Right lung (tissue), 5 donors: ENCODE results near the gene ZNF747. TPM values are rescaled to one million over a fixed set of nuclear protein-coding genes. Genes with fewer than 3 reads are reported as not detected.

Experiments
- DNase-seq, 2 donors: peaks; one replicate each; pipeline ENCODE4 v3.0.0-alpha.2; 2013
- polyA plus RNA-seq, 5 donors: library from polyadenylated mRNA; unstranded; fragments of 120-200 nt; gene quantifications; one replicate each; pipeline versions ENCODE4 v1.2.1 to v1.2.3, GENCODE V29; 2013; ENCODE audit warnings: inconsistent platforms in 1 of 5, low replicate concordance in 1 of 5; ENCODE audit not compliant: insufficient read length in 5 of 5, insufficient read depth in 1 of 5

Gene ZNF747
- polyA plus RNA-seq, 5 donors = 7.3 to 10.1 (median 8.8) TPM

- DNase-seq = no peak
Measured at GRCh38 chr16:30519120-30520049, 15.3 kb downstream of the ZNF747 start.

GRCh38 chr16:30518552-30518951, 16.1 kb downstream of the ZNF747 start:
- DNase-seq = no peak

- no peak for DNase-seq
Measured at GRCh38 chr16:30515275-30515674, 19.4 kb downstream of the ZNF747 start.

- DNase-seq = no peak
Measured at GRCh38 chr16:30511509-30511908, 23.1 kb downstream of the ZNF747 start.

- no peak for DNase-seq
Measured at GRCh38 chr16:30510376-30510938, 24.2 kb downstream of the ZNF747 start.

GRCh38 chr16:30509081-30509765, 25.4 kb downstream of the ZNF747 start:
- no peak for DNase-seq

- DNase-seq = no peak
Measured at GRCh38 chr16:30503403-30504296, 31.0 kb downstream of the ZNF747 start.

GRCh38 chr16:30499284-30499683, 35.4 kb downstream of the ZNF747 start:
- no peak for DNase-seq

- DNase-seq = no peak
Measured at GRCh38 chr16:30494709-30495108, 39.9 kb downstream of the ZNF747 start.

GRCh38 chr16:30493941-30494488, 40.6 kb downstream of the ZNF747 start:
- no peak for DNase-seq

GRCh38 chr16:30491744-30492308, 42.8 kb downstream of the ZNF747 start:
- DNase-seq = peak; percentile 15 to 17

GRCh38 chr16:30491229-30491628, 43.4 kb downstream of the ZNF747 start:
- DNase-seq = no peak

- DNase-seq = no peak
Measured at GRCh38 chr16:30490210-30490609, 44.4 kb downstream of the ZNF747 start.

- no peak for DNase-seq
Measured at GRCh38 chr16:30488764-30489605, 45.7 kb downstream of the ZNF747 start.

GRCh38 chr16:30485818-30486436, 48.7 kb downstream of the ZNF747 start:
- no peak for DNase-seq

- DNase-seq = no peak
Measured at GRCh38 chr16:30484887-30485286, 49.8 kb downstream of the ZNF747 start.

GRCh38 chr16:30482366-30482765, 52.3 kb downstream of the ZNF747 start:
- no peak for DNase-seq

- no peak for DNase-seq
Measured at GRCh38 chr16:30481381-30481780, 53.3 kb downstream of the ZNF747 start.
